Measurements from ENCODE around the gene HSP90AB1. TPM values are rescaled to one million over a fixed set of nuclear protein-coding genes. Genes with fewer than 3 reads are reported as not detected.

Gene HSP90AB1
- total and polyA plus RNA-seq, 9 of the 15 experiments (the other 6 are each of a cell fraction or from before 2014, with no cell fraction given) = 1,780 to 3,358 (median 2,262) TPM

GRCh38 chr6:44237813-44238433, 9.0 kb upstream of the HSP90AB1 start (continued):
- TF ChIP-seq, protein P1, sequence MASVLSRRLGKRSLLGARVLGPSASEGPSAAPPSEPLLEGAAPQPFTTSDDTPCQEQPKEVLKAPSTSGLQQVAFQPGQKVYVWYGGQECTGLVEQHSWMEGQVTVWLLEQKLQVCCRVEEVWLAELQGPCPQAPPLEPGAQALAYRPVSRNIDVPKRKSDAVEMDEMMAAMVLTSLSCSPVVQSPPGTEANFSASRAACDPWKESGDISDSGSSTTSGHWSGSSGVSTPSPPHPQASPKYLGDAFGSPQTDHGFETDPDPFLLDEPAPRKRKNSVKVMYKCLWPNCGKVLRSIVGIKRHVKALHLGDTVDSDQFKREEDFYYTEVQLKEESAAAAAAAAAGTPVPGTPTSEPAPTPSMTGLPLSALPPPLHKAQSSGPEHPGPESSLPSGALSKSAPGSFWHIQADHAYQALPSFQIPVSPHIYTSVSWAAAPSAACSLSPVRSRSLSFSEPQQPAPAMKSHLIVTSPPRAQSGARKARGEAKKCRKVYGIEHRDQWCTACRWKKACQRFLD (CRISPR knock-in tag; IDR thresholded peaks at IDR 0.05) = peak; percentile 79
- TF ChIP-seq CEBPB (tag; IDR thresholded peaks at IDR 0.05) = peak; percentile 74
- TF ChIP-seq MYBL2 (IDR thresholded peaks at IDR 0.05; ENCODE audit: low read depth) = no peak
- TF ChIP-seq MYBL2 (CRISPR knock-in tag; IDR thresholded peaks at IDR 0.05; ENCODE audit: borderline replicate concordance) = no peak
- TF ChIP-seq, protein P2, sequence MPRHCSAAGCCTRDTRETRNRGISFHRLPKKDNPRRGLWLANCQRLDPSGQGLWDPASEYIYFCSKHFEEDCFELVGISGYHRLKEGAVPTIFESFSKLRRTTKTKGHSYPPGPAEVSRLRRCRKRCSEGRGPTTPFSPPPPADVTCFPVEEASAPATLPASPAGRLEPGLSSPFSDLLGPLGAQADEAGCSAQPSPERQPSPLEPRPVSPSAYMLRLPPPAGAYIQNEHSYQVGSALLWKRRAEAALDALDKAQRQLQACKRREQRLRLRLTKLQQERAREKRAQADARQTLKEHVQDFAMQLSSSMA (CRISPR knock-in tag; IDR thresholded peaks at IDR 0.05) = peak; percentile 85
- TF ChIP-seq RNF2 (IDR thresholded peaks at IDR 0.05) = peak; percentile 30; the same call in 1 of the 2 replicates
- peak; percentile 56; the same call in 1 of the 2 replicates for TF ChIP-seq GABPA (tag; conservative IDR thresholded peaks at IDR 0.05; ENCODE audit: low read depth)
- no peak for TF ChIP-seq CHD7 (IDR thresholded peaks at IDR 0.05; ENCODE audit: low read depth, low read length)
- TF ChIP-seq, protein P3, sequence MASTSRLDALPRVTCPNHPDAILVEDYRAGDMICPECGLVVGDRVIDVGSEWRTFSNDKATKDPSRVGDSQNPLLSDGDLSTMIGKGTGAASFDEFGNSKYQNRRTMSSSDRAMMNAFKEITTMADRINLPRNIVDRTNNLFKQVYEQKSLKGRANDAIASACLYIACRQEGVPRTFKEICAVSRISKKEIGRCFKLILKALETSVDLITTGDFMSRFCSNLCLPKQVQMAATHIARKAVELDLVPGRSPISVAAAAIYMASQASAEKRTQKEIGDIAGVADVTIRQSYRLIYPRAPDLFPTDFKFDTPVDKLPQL (IDR thresholded peaks at IDR 0.05; ENCODE audit: extremely low read depth, insufficient read length) = no peak
- no peak for TF ChIP-seq HSF4 (CRISPR knock-in tag; IDR thresholded peaks at IDR 0.05; ENCODE audit: borderline replicate concordance)
- TF ChIP-seq MCM3 (IDR thresholded peaks at IDR 0.05) = no peak
- TF ChIP-seq, protein P4, sequence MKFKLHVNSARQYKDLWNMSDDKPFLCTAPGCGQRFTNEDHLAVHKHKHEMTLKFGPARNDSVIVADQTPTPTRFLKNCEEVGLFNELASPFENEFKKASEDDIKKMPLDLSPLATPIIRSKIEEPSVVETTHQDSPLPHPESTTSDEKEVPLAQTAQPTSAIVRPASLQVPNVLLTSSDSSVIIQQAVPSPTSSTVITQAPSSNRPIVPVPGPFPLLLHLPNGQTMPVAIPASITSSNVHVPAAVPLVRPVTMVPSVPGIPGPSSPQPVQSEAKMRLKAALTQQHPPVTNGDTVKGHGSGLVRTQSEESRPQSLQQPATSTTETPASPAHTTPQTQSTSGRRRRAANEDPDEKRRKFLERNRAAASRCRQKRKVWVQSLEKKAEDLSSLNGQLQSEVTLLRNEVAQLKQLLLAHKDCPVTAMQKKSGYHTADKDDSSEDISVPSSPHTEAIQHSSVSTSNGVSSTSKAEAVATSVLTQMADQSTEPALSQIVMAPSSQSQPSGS (CRISPR knock-in tag; IDR thresholded peaks at IDR 0.05) = peak; percentile 100

Measured in K562 (cell line).